NB4 (cell line): ENCODE results near the gene CD44.

Experiments used
- MYC ChIP-seq: IDR thresholded peaks from 2 replicates; pipeline ENCODE4 v1.6.1; 2011; ENCODE audit warnings: low read depth, low read length
- POLR2A ChIP-seq: IDR thresholded peaks from 2 replicates; pipeline ENCODE4 v1.6.1; 2011; ENCODE audit warnings: mild to moderate bottlenecking; ENCODE audit not compliant: insufficient read length; ENCODE audit errors: extremely low read depth
- TF ChIP-seq, protein P1 (sequence below): IDR thresholded peaks from one replicate; pipeline ENCODE4 v1.5.1; 2012; ENCODE audit warnings: low read depth, low read length
- TF ChIP-seq, protein P2 (sequence below): IDR thresholded peaks from 2 replicates; pipeline ENCODE4 v1.6.1; 2011; ENCODE audit warnings: low read depth, low read length

DNA sequence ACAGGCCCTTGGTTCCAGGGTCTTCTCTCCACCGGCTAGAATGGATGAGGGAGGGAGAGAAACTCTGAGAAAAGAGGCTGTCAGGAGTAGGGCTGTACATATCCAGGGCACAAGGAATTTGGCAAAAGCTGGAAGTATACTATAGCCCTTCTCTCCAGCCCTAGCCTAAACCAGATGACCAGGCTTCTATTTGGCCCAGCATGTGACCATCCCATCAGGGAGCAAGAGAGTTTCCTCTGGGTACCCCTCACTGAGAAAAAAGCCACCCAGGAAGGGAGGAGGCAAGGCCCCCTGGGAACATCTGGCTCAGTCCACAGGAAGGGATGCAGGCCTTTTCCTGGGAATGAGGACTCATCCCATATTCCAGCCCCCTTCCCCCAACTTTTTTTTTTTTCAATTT lies 8.3 kb downstream of the CD44 start:
- TF ChIP-seq POLR2A = no peak
- TF ChIP-seq, protein P1, sequence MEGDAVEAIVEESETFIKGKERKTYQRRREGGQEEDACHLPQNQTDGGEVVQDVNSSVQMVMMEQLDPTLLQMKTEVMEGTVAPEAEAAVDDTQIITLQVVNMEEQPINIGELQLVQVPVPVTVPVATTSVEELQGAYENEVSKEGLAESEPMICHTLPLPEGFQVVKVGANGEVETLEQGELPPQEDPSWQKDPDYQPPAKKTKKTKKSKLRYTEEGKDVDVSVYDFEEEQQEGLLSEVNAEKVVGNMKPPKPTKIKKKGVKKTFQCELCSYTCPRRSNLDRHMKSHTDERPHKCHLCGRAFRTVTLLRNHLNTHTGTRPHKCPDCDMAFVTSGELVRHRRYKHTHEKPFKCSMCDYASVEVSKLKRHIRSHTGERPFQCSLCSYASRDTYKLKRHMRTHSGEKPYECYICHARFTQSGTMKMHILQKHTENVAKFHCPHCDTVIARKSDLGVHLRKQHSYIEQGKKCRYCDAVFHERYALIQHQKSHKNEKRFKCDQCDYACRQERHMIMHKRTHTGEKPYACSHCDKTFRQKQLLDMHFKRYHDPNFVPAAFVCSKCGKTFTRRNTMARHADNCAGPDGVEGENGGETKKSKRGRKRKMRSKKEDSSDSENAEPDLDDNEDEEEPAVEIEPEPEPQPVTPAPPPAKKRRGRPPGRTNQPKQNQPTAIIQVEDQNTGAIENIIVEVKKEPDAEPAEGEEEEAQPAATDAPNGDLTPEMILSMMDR = no peak
- TF ChIP-seq, protein P2, sequence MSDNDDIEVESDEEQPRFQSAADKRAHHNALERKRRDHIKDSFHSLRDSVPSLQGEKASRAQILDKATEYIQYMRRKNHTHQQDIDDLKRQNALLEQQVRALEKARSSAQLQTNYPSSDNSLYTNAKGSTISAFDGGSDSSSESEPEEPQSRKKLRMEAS = no peak
- TF ChIP-seq MYC = no peak
